Panc1 (cell line): Measurements from ENCODE around the gene MAML3. TPM values are rescaled to one million over a fixed set of nuclear protein-coding genes. Genes with fewer than 3 reads are reported as not detected.

ENCODE experiments used
- ATAC-seq: fragments of 200-7000 bp; cut with Tn5 transposase; 2 replicates; pipeline ENCODE4 v1.9.1; 2020; ENCODE audit warnings: mild to moderate bottlenecking, moderate library complexity
- BruUV-seq: library from RNA; stranded (reverse); fragments of 400-500 nt; replicated peaks from 2 replicates; lab custom pipeline; 2021; lab: Mats Ljungman, UMichigan
- CTCF ChIA-PET: fragments of 300-600 bp; sonication (Branson Sonifier 250); formaldehyde crosslinking; loops from one replicate; lab custom pipeline; 2022; ENCODE audit warnings: antibody characterized with exemption; lab: Charles Lee
- POLR2A ChIA-PET: fragments of 300-600 bp; sonication (Branson Sonifier 250); formaldehyde crosslinking; loops from one replicate; lab custom pipeline; 2022; ENCODE audit warnings: antibody characterized with exemption; lab: Charles Lee
- DNase-seq: peaks from one replicate; pipeline ENCODE4 v3.0.0-alpha.2; 2010; ENCODE audit warnings: low read depth, low spot score
- H3K27ac ChIP-seq: 2 replicates; pipeline ENCODE4 v1.5.1; 2011; ENCODE audit warnings: mild to moderate bottlenecking, low read length, inconsistent platforms
- H3K27me3 ChIP-seq: fragments of 200-500 bp; sonication (Bioruptor generic); 2 replicates; pipeline ENCODE4 v1.6.0; 2014; ENCODE audit warnings: low read length, inconsistent platforms; ENCODE audit not compliant: control insufficient read depth, insufficient read depth
- H3K36me3 ChIP-seq: fragments of 200-500 bp; sonication (Bioruptor generic); 2 replicates; pipeline ENCODE4 v1.5.1; 2014; ENCODE audit warnings: inconsistent platforms, mild to moderate bottlenecking, low read length, moderate library complexity; ENCODE audit not compliant: control insufficient read depth, insufficient read depth
- H3K4me1 ChIP-seq: 2 replicates; pipeline ENCODE4 v1.5.1; 2011; ENCODE audit warnings: inconsistent platforms, mild to moderate bottlenecking, low read length, moderate library complexity; ENCODE audit not compliant: control insufficient read depth, insufficient read depth
- H3K4me3 ChIP-seq, 2 experiments: 2 replicates each; pipeline ENCODE4 v1.5.1; 2011 to 2012; ENCODE audit warnings: low read depth in 2 of 2, low read length in 2 of 2, mild to moderate bottlenecking in 2 of 2, inconsistent platforms in 1 of 2, moderate library complexity in 1 of 2
- H3K9me3 ChIP-seq: fragments of 200-500 bp; sonication (Bioruptor generic); 2 replicates; pipeline ENCODE4 v1.5.1; 2014; ENCODE audit warnings: low read depth, mild to moderate bottlenecking, inconsistent platforms, low read length, moderate library complexity; ENCODE audit not compliant: control insufficient read depth, insufficient read depth
- CTCF ChIP-seq: fragments of 450-650 bp; IDR thresholded peaks from 2 replicates; pipeline ENCODE4 v1.5.1; 2017; ENCODE audit warnings: mild to moderate bottlenecking
- POLR2AphosphoS5 ChIP-seq: IDR thresholded peaks from 2 replicates; pipeline ENCODE4 v1.6.1; 2012; ENCODE audit warnings: mild to moderate bottlenecking, low read depth, low read length, moderate library complexity
- REST ChIP-seq, 2 experiments: IDR thresholded peaks; 2 replicates each; pipeline ENCODE4 v1.6.1; 2011 to 2012; ENCODE audit warnings: low read depth in 2 of 2, control low read depth in 1 of 2, low read length in 1 of 2, mild to moderate bottlenecking in 1 of 2, moderate library complexity in 1 of 2; ENCODE audit not compliant: insufficient read depth in 1 of 2
- SIN3A ChIP-seq: IDR thresholded peaks from 2 replicates; pipeline ENCODE4 v1.6.1; 2012; ENCODE audit warnings: low read depth, mild to moderate bottlenecking, low read length, moderate library complexity, borderline replicate concordance; ENCODE audit not compliant: insufficient read depth
- TCF7L2 ChIP-seq: IDR thresholded peaks from 2 replicates; pipeline ENCODE4 v1.6.1; 2011; ENCODE audit warnings: mild to moderate bottlenecking, low read depth, low read length, inconsistent platforms
- in situ Hi-C: cut with HindIII; loops from 2 replicates; pipeline ENCODE4 v1.10.0; 2016; ENCODE audit warnings: low sequenced_read_pairs, low pct_unique_long_range_greater_than_20kb
- intact Hi-C: fragments of 100-400 bp; cut with micrococcal nuclease; formaldehyde crosslinking; loops from one replicate; pipeline ENCODE4 v1.10.0; 2022; ENCODE audit not compliant: unreplicated experiment
- total RNA-seq: library from RNA; stranded (reverse); gene quantifications from one replicate; pipeline ENCODE4 v1.2.1, GENCODE V29; 2021; ENCODE audit not compliant: unreplicated experiment

MAML3 gene
- total RNA-seq, 1 experiment from 2014 or later: 7.7 TPM

DNA sequence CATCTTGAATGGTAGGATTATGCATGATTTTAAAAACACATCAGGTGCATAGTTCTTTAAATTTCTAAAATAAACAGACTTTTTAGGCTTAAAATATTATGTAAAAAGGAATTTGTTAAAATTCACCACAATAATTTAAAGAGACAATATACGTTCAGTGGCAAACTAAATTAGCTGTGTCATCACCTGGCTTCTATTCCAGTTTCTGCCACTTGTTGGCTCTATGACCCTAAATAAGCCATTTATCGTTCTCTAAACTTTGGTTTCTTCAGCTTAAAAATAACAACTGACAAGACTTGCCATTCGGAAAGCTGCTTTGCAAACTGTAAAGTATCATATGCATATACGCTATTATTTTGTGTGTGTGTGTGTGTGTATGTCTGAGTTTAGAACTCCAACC is 347.1 kb downstream of the MAML3 start:
- in situ Hi-C loops: no loop called here
- Histone ChIP-seq H3K27me3 (no peaks in the 10 kb centered on the region), H3K4me3 (no peak overlapping the region), H3K9me3 (peaks cover 6% of the 10 kb centered on the region; the same call in 1 of the 2 replicates), H3K4me1 (no peaks in the 10 kb centered on the region), H3K27ac (no peak overlapping the region), H3K36me3 (no peaks in the 10 kb centered on the region)
- DNase-seq: no peak
- POLR2A ChIA-PET: no interaction called here
- CTCF ChIA-PET: no interaction called here
- no peak for ATAC-seq
- no peak for TF ChIP-seq POLR2AphosphoS5
- TF ChIP-seq SIN3A: no peak
- TF ChIP-seq CTCF: no peak
- no peak for TF ChIP-seq REST (IDR thresholded peaks at IDR 0.05; ENCODE audit: insufficient read depth in 1 of 2, low read depth in 2 of 2, low read length in 1 of 2)
- no peak for TF ChIP-seq TCF7L2
- intact Hi-C loops: no loop called here
- no TSS peak for BruUV-seq

- intact Hi-C loops: no loop called here
- H3K27me3 ChIP-seq: no peaks in the 10 kb centered on the region
- in situ Hi-C loops: no loop called here
- no peak overlapping the region for H3K4me3 ChIP-seq
- no TSS peak for BruUV-seq
- no peaks in the 10 kb centered on the region for H3K9me3 ChIP-seq
- no peak overlapping the region for H3K27ac ChIP-seq
- ChIA-PET POLR2A (no interaction called here), CTCF (no interaction called here)
- H3K4me1 ChIP-seq: no peaks in the 10 kb centered on the region
- TF ChIP-seq POLR2AphosphoS5 (no peak), TCF7L2 (no peak), REST (IDR thresholded peaks at IDR 0.05; ENCODE audit: insufficient read depth in 1 of 2, low read depth in 2 of 2, low read length in 1 of 2) (no peak), SIN3A (no peak), CTCF (no peak)
- DNase-seq: no peak
- ATAC-seq: no peak
- no peaks in the 10 kb centered on the region for H3K36me3 ChIP-seq
Observed at GRCh38 chr4:139802931-139803330, 351.1 kb downstream of the MAML3 start.
